NCI-H1694 treated with DMSO at 0.1 percent for 48 hours (cell line): ENCODE measurements around the gene HHAT.

Experiments
- DNase-seq: peaks from one replicate; lab custom pipeline; 2025; lab: John Stamatoyannopoulos, UW

Gene HHAT

GRCh38 chr1:210489491-210489890 lies 160.8 kb downstream of the HHAT start:
- no peak for DNase-seq

GRCh38 chr1:210490781-210491180 lies 162.1 kb downstream of the HHAT start:
- DNase-seq: no peak

- no peak for DNase-seq
Measured at GRCh38 chr1:210496063-210496462, 167.4 kb downstream of the HHAT start.

GRCh38 chr1:210499956-210500355 lies 171.3 kb downstream of the HHAT start:
- no peak for DNase-seq

- DNase-seq: no peak
Measured at GRCh38 chr1:210500831-210501230, 172.1 kb downstream of the HHAT start.

- DNase-seq: no peak
Measured at GRCh38 chr1:210504286-210504685, 175.6 kb downstream of the HHAT start.

- DNase-seq: no peak
Measured at GRCh38 chr1:210505601-210506496, 177.1 kb downstream of the HHAT start.

- no peak for DNase-seq
Measured at GRCh38 chr1:210506689-210507088, 178.0 kb downstream of the HHAT start.

- DNase-seq: no peak
Measured at GRCh38 chr1:210516092-210516656, 187.5 kb downstream of the HHAT start.

GRCh38 chr1:210516697-210517459 lies 188.2 kb downstream of the HHAT start:
- no peak for DNase-seq

GRCh38 chr1:210523830-210524229 lies 195.1 kb downstream of the HHAT start:
- no peak for DNase-seq

GRCh38 chr1:210525716-210526454 lies 197.2 kb downstream of the HHAT start:
- no peak for DNase-seq

- DNase-seq: no peak
Measured at GRCh38 chr1:210527091-210527490, 198.4 kb downstream of the HHAT start.

- no peak for DNase-seq
Measured at GRCh38 chr1:210531475-210532222, 202.9 kb downstream of the HHAT start.

- no peak for DNase-seq
Measured at GRCh38 chr1:210532223-210532598, 203.5 kb downstream of the HHAT start.

GRCh38 chr1:210535761-210536160 lies 207.1 kb downstream of the HHAT start:
- DNase-seq: no peak

GRCh38 chr1:210536254-210536961 lies 207.7 kb downstream of the HHAT start:
- DNase-seq: no peak

GRCh38 chr1:210540288-210540687 lies 211.6 kb downstream of the HHAT start:
- DNase-seq: no peak

- no peak for DNase-seq
Measured at GRCh38 chr1:210541680-210542358, 213.1 kb downstream of the HHAT start.

- no peak for DNase-seq
Measured at GRCh38 chr1:210551899-210552298, 223.2 kb downstream of the HHAT start.
